GM12873 (cell line): ENCODE data around the gene DLX6.

Experiments
- CTCF ChIP-seq: IDR thresholded peaks from 2 replicates; pipeline ENCODE4 v1.5.1; 2012; ENCODE audit warnings: low read depth, mild to moderate bottlenecking, moderate library complexity, low read length, control low read depth; ENCODE audit not compliant: insufficient read depth; ENCODE audit errors: missing control alignments

Gene DLX6

DNA sequence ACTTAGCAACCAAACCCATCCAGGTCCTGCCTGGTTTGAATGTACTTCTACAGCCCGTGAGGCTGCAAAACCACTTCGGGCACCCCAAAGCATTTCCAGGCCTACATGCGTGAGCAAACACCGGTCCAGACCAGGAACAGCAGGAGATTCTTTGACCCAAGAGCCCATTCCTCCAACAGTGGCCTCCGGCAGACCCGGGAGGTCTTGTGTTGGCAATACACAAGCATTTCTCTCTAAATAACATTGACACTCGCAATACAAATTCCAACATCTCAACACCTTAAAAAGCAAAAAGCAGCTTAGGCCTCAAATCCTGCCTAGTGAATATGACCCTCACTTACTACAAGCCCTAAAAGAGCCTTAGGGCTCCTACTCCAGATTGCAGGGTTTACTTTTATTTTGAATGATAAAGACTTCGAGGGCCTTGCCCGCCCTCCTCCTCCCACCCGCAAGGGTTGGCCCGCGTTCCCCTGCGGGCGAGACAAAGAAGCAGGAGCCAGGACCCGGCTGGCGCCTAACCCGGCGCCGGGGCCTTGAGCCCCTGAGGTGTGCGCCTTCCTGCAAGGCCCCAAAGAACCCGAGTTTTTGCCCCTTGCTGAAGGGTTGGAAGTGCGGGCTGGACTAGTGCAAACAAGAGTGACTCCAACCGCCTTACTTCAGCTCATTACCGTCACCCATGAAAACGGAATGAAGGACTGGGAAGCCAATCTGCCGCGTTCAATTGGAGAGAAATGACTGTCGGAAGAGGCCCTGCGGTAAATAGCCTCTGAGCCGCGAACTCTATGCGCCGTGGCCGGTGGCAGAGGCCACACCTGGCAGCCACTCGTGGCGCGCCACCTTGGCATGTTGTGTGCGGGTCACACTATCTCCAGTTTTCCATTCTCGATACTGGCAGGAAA lies 3.4 kb upstream of the DLX6 start:
- no peak for TF ChIP-seq CTCF

DNA sequence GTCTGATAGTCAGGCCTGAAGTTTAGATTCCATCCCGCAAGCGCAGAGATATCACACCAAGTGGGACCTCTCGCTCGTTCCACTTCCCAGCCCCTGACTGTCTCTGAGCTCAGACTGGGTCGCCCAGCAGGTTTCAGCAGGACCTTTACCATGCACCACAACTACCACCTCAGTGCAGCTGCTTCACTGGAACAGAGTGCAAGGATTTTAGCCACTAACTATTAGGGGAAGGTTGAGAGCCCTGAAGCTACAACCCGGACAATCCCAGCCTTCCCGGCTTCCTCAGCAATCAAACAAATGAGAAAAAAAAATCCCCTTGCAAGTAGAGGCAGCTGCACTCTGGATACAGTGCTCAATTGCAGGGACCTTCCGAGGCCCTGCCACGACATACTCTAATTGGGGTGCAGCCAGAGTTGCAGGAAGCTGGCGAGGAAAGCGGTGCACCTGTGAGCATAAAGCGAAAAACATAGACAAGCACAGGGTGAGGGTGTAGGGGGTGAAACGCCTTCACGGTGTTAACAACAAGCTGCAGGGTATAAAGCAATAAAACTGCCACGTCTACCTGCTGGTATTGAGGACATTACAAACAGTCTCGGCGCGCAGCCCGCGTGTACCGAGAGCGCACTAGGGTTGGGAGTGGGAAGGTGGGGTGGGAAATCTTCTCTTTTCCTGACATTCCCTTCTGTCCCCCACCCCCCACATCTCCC lies 2.6 kb upstream of the DLX6 start:
- TF ChIP-seq CTCF: no peak

DNA sequence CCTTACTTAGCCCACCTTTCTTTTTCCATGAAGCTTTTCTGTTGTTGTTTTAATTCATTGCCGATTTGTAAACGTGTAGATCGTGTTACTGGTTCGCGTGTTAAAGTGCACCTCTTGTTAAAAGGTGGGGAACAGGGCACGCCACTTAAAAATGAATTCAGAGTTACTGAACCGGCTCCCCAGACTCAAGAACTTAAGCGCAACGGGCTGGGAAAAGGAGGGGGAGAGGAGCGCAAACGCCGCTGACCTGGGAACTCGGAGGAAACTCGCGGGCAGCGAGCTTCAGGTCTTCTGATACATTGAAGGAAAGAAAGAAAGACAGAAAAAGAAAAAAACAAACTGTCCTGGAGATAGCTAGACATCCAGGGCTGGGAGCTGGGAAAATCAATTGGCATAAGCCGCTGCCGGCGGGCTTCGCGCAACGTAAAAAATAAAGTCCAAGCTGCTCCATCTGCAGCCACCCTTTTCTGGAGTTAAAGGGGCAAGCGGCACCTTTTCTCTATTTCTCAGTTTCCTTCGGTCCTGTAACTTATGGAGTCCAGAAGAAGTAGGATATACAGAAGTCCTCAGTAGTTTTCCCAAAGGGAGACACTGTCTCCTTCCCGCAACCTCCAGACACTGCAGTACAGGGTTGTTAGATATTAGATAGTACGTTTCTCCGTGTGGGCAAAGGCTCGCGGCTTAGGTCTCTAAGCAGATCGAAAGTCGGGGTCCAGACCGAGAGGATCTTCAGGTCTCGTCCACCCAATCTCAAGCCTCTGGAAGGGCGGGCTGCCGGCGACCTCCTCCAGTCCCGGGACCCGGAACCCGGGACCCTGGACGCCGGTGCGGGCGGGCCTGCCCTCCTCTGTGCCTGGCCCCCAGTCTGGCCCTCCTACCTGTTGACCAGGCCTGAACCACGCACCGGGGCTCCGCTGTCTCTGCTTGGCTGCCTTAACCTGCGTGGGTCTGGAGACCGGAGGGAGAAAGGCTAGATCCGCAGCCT lies 1.8 kb upstream of the DLX6 start:
- TF ChIP-seq CTCF: no peak

- TF ChIP-seq CTCF: no peak
These were observed 838 bp upstream of the DLX6 start for GRCh38 chr7:97004247-97005182.

- TF ChIP-seq CTCF: no peak
These were observed 882 bp downstream of the DLX6 start for GRCh38 chr7:97006055-97006815.
